Activated CD8-positive, alpha-beta memory T cell treated with anti-CD3 and anti-CD28 coated beads, Interleukin-2, amount 50 U/mL, for 48 hours (primary cell): ENCODE results near the gene KRTAP12-3.

Experiments used
- DNase-seq: peaks from one replicate; pipeline ENCODE4 v3.0.0-alpha.2; 2020

KRTAP12-3 gene

DNA sequence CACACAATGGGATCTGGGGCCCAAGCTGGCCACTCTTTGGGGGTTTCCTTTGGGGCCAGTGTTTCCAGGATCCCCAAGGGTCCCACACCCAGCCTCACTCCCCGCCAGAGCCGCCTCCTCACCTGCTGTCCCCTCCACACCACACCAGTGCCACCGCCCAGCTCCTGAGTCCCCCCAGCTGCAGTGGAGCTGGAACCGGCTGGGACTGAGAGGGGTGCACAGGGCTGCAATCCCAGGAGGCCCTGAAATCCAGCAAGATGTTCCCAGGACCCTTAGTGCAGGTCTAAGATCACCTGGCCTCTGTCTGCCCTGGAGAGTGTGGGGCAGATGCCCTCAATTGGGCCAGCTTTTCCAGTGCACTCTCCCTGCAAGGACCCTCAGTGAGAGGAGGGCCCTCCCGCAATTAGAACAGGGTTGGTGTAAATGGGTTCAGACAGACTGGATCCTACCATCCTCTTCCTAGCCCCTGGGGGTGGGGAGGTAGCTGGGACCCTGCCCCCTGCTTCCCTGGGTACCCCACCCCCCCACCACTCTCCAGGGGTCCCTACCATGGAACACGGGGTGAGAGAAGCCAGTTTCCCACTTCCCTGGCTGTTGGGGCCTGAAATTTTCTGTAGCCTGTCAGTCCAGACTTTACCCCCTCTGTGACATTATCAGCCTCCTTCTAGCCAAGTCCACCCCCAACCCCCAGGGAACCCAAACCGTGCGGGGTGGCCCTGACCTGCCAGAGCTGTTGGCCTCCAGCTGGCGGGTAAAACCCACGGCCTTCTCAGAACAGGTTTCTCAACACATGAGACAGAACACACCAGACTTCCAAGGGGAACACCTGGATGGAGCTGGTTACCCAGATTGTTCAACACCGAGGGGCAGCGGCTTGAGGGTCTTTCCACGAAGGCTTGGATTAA lies 46.3 kb downstream of the KRTAP12-3 start:
- DNase-seq, result peak; percentile 42

DNA sequence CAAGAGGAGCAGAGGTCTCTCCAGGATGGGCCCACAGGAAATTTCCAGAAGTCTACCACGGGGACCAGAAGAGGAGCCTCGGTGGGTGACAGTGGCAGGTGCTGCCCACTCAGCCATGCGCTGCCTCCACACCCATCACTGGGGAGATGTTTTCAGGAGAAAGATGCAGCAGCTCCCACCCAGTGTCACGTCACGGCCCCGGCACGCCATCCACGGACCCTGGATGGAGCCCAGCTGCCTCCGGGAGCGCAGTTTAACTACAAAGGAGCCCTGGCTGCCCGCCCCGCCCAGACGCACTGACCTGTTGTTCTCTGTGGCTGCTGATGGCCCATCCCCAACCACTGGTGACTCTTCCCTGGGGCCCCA lies 46.9 kb downstream of the KRTAP12-3 start:
- peak; percentile 42 for DNase-seq

DNA sequence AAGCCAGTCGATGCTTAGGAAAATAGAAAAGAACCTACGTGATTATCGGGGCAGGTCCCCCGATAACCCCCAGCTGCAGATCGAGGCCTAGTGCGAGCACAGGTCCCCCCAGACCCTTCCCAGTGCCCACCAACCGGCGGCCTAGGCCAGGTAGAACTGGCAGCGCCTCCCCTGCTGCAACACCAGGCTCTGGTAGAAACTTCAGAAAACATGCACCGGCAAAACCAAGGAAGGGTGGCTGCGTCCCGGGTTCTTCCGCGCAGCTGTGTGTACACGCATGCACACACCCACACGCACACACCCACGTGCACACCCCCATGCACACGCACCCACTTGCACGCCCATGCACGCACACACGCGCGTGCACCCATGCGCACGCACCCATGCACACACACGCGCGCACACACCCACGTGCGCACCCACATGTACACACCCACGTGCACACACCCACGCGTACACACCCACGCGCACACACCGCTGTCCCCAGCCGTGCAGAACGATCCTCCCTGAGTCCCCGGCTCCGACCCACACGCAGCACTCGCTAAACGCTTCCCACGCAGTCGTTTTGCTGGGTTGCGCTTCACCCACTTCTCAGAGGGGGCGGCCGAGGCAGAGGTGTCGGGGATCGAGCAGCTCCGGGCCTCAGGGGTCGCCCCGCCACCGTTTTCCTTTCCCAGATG lies 48.4 kb downstream of the KRTAP12-3 start:
- DNase-seq, result peak; percentile 39

DNA sequence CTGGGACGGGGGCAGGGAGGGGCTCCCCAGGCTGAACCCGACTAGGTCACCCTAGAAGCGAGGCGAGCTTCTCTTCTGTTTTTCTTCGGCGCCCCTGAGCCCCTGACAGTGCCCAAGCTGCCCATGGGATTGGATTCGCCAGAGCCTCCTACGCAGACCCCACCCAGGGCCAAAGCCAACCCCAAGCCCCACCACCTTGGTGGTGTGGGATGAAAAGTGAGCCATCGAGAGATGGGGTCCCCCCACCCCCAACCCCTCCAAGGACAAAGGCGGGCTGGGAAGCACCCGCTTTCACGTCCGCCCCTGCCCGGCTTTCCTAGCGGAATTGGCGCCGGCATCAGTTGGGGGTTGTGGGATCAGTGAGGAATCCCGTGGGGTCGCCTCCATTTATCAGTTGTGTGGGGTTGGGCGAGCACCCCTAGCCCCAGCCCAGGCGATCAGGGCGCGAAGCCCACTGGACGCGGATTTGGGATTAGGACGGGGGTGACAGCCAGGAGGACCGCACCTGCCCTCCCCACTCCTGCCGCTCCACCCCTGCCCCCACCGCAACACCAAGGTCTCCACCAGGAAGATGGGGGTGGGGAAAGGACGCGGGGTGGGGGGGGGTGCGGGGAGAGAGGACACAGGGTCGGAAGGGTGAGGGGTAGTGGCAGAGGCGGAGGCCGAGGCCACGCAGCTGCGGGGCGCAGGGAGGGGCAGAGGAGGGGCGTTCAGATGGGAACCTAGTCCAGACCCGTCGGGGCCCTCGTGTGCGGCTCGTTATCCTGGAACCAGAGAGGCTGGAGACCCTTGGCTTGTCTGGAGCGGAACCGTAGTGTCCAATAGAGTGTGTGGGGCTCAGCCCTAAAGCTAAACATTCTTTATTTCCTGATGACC lies 49.2 kb downstream of the KRTAP12-3 start:
- DNase-seq, result peak; percentile 48
